Stimulated activated effector memory CD8-positive, alpha-beta T cell treated with anti-CD3 and anti-CD28 coated beads, Interleukin-12 subunit alpha, Interleukin-12 subunit beta, amount 100 ng/mL, for 72 hours (primary cell): ENCODE results near the gene KRT13.
"Not testable (repeated sequence)": the region's sequence is repeated elsewhere in the genome, so short reads cannot be mapped to it uniquely, and the experiment has no call there.

Experiments
- ATAC-seq: fragments of 150-1000 bp; cut with Tn5 transposase; 2 replicates; pipeline ENCODE4 v1.10.0; 2021
- DNase-seq, 2 donors: peaks; one replicate each; pipeline ENCODE4 v3.0.0; 2021 to 2022; ENCODE audit warnings: low spot score in 2 of 2
- H3K27ac Mint-ChIP-seq: one replicate; pipeline ENCODE4 v1.8.0; 2022; ENCODE audit warnings: mild to moderate bottlenecking, mixed read lengths
- H3K36me3 Mint-ChIP-seq: one replicate; pipeline ENCODE4 v1.8.0; 2022; ENCODE audit warnings: mild to moderate bottlenecking, mixed read lengths
- H3K4me1 Mint-ChIP-seq: one replicate; pipeline ENCODE4 v1.8.0; 2022; ENCODE audit warnings: mixed read lengths
- H3K4me3 Mint-ChIP-seq: one replicate; pipeline ENCODE4 v1.8.0; 2022; ENCODE audit warnings: mild to moderate bottlenecking, mixed read lengths
- H3K9me3 Mint-ChIP-seq: one replicate; pipeline ENCODE4 v1.8.0; 2022; ENCODE audit warnings: mixed read lengths

KRT13 gene

GRCh38 chr17:41505007-41505808 lies at the start of gene KRT13:
Gene KRT13, minus strand, starts transcription at chr17:41505612. Its CDS starts 62 bp downstream, at chr17:41505550.
- Mint-ChIP-seq H3K27ac (no peak within 1 kb of the TSS), H3K4me1 (peaks cover under 1% of the 10 kb centered on the region), H3K4me3 (no peak within 1 kb of the TSS), H3K9me3 (no peaks in the 10 kb centered on the region), H3K36me3 (no peaks in the 10 kb centered on the region)
- ATAC-seq (no peak), DNase-seq (no peak)

- H3K4me1 Mint-ChIP-seq: peaks cover 13% of the 10 kb centered on the region
- no peak for ATAC-seq
- DNase-seq: no peak
- no peak overlapping the region for H3K27ac Mint-ChIP-seq
- no peaks in the 10 kb centered on the region for H3K9me3 Mint-ChIP-seq
- no peak overlapping the region for H3K4me3 Mint-ChIP-seq
- no peaks in the 10 kb centered on the region for H3K36me3 Mint-ChIP-seq
Observed at GRCh38 chr17:41553987-41554680, 48.7 kb upstream of the KRT13 start.

- ATAC-seq: peak; percentile 42
- Mint-ChIP-seq H3K4me1 (peaks cover 22% of the 10 kb centered on the region), H3K36me3 (no peaks in the 10 kb centered on the region), H3K4me3 (no peak overlapping the region), H3K9me3 (no peaks in the 10 kb centered on the region), H3K27ac (no peak overlapping the region)
- no peak for DNase-seq
Observed at GRCh38 chr17:41553176-41553575, 47.8 kb upstream of the KRT13 start.

GRCh38 chr17:41552455-41552854 lies 47.0 kb upstream of the KRT13 start:
- no peaks in the 10 kb centered on the region for H3K9me3 Mint-ChIP-seq
- peaks cover 29% of the 10 kb centered on the region for H3K4me1 Mint-ChIP-seq
- H3K36me3 Mint-ChIP-seq: no peaks in the 10 kb centered on the region
- ATAC-seq (no peak), DNase-seq (no peak)
- H3K4me3 Mint-ChIP-seq: no peak overlapping the region
- no peak overlapping the region for H3K27ac Mint-ChIP-seq

GRCh38 chr17:41551365-41551764 lies 46.0 kb upstream of the KRT13 start:
- no peak for DNase-seq
- Mint-ChIP-seq H3K27ac (no peak overlapping the region), H3K4me3 (no peak overlapping the region), H3K9me3 (peaks cover 6% of the 10 kb centered on the region), H3K4me1 (peaks cover 35% of the 10 kb centered on the region), H3K36me3 (no peaks in the 10 kb centered on the region)
- no peak for ATAC-seq

GRCh38 chr17:41549596-41550039 lies 44.2 kb upstream of the KRT13 start:
- Mint-ChIP-seq H3K9me3 (peaks cover 6% of the 10 kb centered on the region), H3K36me3 (no peaks in the 10 kb centered on the region)

GRCh38 chr17:41548844-41549595 lies 43.6 kb upstream of the KRT13 start:
- H3K4me3 Mint-ChIP-seq: peak overlapping the region; percentile 60
- peaks cover 35% of the 10 kb centered on the region for H3K4me1 Mint-ChIP-seq
- H3K9me3 Mint-ChIP-seq: peaks cover 6% of the 10 kb centered on the region
- peak; percentile 79 for ATAC-seq
- H3K27ac Mint-ChIP-seq: peak overlapping the region; percentile 43
- peak; percentile 81 to 87 for DNase-seq
- H3K36me3 Mint-ChIP-seq: no peaks in the 10 kb centered on the region

More at GRCh38 chr17:41549596-41550039, 44.2 kb upstream of the KRT13 start:
- DNase-seq (no peak), ATAC-seq (no peak)
- Mint-ChIP-seq H3K4me1 (peaks cover 35% of the 10 kb centered on the region), H3K27ac (peak overlapping the region; percentile 43), H3K4me3 (no peak overlapping the region)

- peak overlapping the region; percentile 60 for H3K4me3 Mint-ChIP-seq
Observed at GRCh38 chr17:41547921-41548843, 42.8 kb upstream of the KRT13 start.

GRCh38 chr17:41547378-41547841 lies 42.0 kb upstream of the KRT13 start:
- Mint-ChIP-seq H3K4me3 (no peak overlapping the region), H3K4me1 (peaks cover 28% of the 10 kb centered on the region), H3K9me3 (peaks cover 6% of the 10 kb centered on the region), H3K27ac (peak overlapping the region; percentile 42), H3K36me3 (no peaks in the 10 kb centered on the region)
- no peak for DNase-seq
- ATAC-seq: no peak

More at GRCh38 chr17:41547921-41548843, 42.8 kb upstream of the KRT13 start:
- Mint-ChIP-seq H3K27ac (peak overlapping the region; percentile 43), H3K36me3 (no peaks in the 10 kb centered on the region), H3K9me3 (peaks cover 6% of the 10 kb centered on the region), H3K4me1 (peaks cover 31% of the 10 kb centered on the region)
- peak; percentile 93 for ATAC-seq
- DNase-seq: peak; percentile 55 to 73

- H3K4me1 Mint-ChIP-seq: peaks cover 28% of the 10 kb centered on the region
- peaks cover 6% of the 10 kb centered on the region for H3K9me3 Mint-ChIP-seq
- ATAC-seq (no peak), DNase-seq (no peak)
- no peak overlapping the region for H3K4me3 Mint-ChIP-seq
- H3K36me3 Mint-ChIP-seq: no peaks in the 10 kb centered on the region
- H3K27ac Mint-ChIP-seq: peak overlapping the region; percentile 42
Observed at GRCh38 chr17:41546819-41547218, 41.4 kb upstream of the KRT13 start.

- Mint-ChIP-seq H3K4me3 (no peak overlapping the region), H3K27ac (peak overlapping the region; percentile 42), H3K9me3 (peaks cover 6% of the 10 kb centered on the region), H3K4me1 (peaks cover 28% of the 10 kb centered on the region), H3K36me3 (no peaks in the 10 kb centered on the region)
- ATAC-seq (no peak), DNase-seq (no peak)
Observed at GRCh38 chr17:41545829-41546410, 40.5 kb upstream of the KRT13 start.

GRCh38 chr17:41544935-41545334 lies 39.5 kb upstream of the KRT13 start:
- no peak for DNase-seq
- H3K4me1 Mint-ChIP-seq: peaks cover 28% of the 10 kb centered on the region
- no peak overlapping the region for H3K27ac Mint-ChIP-seq
- peaks cover 6% of the 10 kb centered on the region for H3K9me3 Mint-ChIP-seq
- no peak for ATAC-seq
- no peaks in the 10 kb centered on the region for H3K36me3 Mint-ChIP-seq
- no peak overlapping the region for H3K4me3 Mint-ChIP-seq

- Mint-ChIP-seq H3K9me3 (peaks cover 6% of the 10 kb centered on the region), H3K4me1 (peaks cover 26% of the 10 kb centered on the region), H3K27ac (no peak overlapping the region), H3K4me3 (no peak overlapping the region), H3K36me3 (no peaks in the 10 kb centered on the region)
- ATAC-seq (no peak), DNase-seq (no peak)
Observed at GRCh38 chr17:41544491-41544892, 39.1 kb upstream of the KRT13 start.

- H3K4me3 Mint-ChIP-seq, H3K36me3 Mint-ChIP-seq, H3K4me1 Mint-ChIP-seq, H3K27ac Mint-ChIP-seq, ATAC-seq, H3K9me3 Mint-ChIP-seq, DNase-seq: not testable (repeated sequence)
Observed at GRCh38 chr17:41542786-41543185, 37.4 kb upstream of the KRT13 start.
